Small intestine (tissue), 7 donors: Measurements from ENCODE around the gene SLC39A5. TPM values are rescaled to one million over a fixed set of nuclear protein-coding genes. Genes with fewer than 3 reads are reported as not detected.
"Not testable (repeated sequence)": the region's sequence is repeated elsewhere in the genome, so short reads cannot be mapped to it uniquely, and the experiment has no call there.

Experiments used
- DNase-seq, 2 donors: peaks; one replicate each; pipeline versions ENCODE4 v3.0.0 to v3.0.0-alpha.2; 2013
- FAIRE-seq: peaks from 2 replicates; lab custom pipeline; 2012; peaks lifted over from hg19 to GRCh38; lab: Jason Lieb, UNC
- H3K27ac ChIP-seq, 3 donors: one replicate each; pipeline ENCODE4 v1.5.1; 2013; ENCODE audit warnings: low read length in 2 of 3, mild to moderate bottlenecking in 2 of 3, control low read depth in 1 of 3, inconsistent platforms in 1 of 3, low read depth in 1 of 3, moderate library complexity in 1 of 3
- H3K27me3 ChIP-seq, 3 donors: one replicate each; pipeline ENCODE4 v1.6.1; 2013; ENCODE audit warnings: low read length in 3 of 3, inconsistent platforms in 1 of 3; ENCODE audit not compliant: control insufficient read depth in 3 of 3, insufficient read depth in 3 of 3
- H3K36me3 ChIP-seq, 3 donors: one replicate each; pipeline ENCODE4 v1.6.1; 2013; ENCODE audit warnings: low read length in 3 of 3, inconsistent platforms in 1 of 3, low read depth in 1 of 3, mild to moderate bottlenecking in 1 of 3, moderate library complexity in 1 of 3; ENCODE audit not compliant: control insufficient read depth in 3 of 3, insufficient read depth in 2 of 3
- H3K4me1 ChIP-seq, 3 donors: one replicate each; pipeline ENCODE4 v1.6.1; 2013; ENCODE audit warnings: low read length in 2 of 3, inconsistent platforms in 1 of 3, low read depth in 1 of 3, mild to moderate bottlenecking in 1 of 3, moderate library complexity in 1 of 3; ENCODE audit not compliant: control insufficient read depth in 3 of 3, insufficient read depth in 2 of 3
- H3K4me3 ChIP-seq, 3 donors: one replicate each; pipeline ENCODE4 v1.5.1; 2013; ENCODE audit warnings: low read length in 3 of 3, control low read depth in 1 of 3, inconsistent platforms in 1 of 3, low read depth in 1 of 3, mild to moderate bottlenecking in 1 of 3, moderate library complexity in 1 of 3
- H3K9me3 ChIP-seq, 2 donors: one replicate each; pipeline ENCODE4 v1.6.1; 2013; ENCODE audit warnings: low read depth in 1 of 2, low read length in 1 of 2; ENCODE audit not compliant: control insufficient read depth in 2 of 2, insufficient read depth in 1 of 2
- WGBS, 3 donors: extraction: QIAGEN DNeasy Blood & Tissue Kit; methylation state at CpG; one replicate each; pipeline ENCODE4 v1.1.7; 2013; 5-methylcytosine and 5-hydroxymethylcytosine counted together
- polyA plus RNA-seq, 4 donors: library from polyadenylated mRNA; stranded (reverse) in 3 of 4; unstranded in 1 of 4; fragments of 200-250 nt in 3 of 4; fragments of 120-200 nt in 1 of 4; gene quantifications; one replicate each; pipeline versions ENCODE4 v1.2.1 to v1.2.3, GENCODE V29; 2013
- donor health status: healthy with polysubstance abuse.
- donor health status: control.
- donor health status: control.
- donor health status: Bipolar disorder and iron deficiency.
- donor health status: healthy.

SLC39A5 gene
- polyA plus RNA-seq, 4 donors: 178 to 689 (median 367) TPM

DNA sequence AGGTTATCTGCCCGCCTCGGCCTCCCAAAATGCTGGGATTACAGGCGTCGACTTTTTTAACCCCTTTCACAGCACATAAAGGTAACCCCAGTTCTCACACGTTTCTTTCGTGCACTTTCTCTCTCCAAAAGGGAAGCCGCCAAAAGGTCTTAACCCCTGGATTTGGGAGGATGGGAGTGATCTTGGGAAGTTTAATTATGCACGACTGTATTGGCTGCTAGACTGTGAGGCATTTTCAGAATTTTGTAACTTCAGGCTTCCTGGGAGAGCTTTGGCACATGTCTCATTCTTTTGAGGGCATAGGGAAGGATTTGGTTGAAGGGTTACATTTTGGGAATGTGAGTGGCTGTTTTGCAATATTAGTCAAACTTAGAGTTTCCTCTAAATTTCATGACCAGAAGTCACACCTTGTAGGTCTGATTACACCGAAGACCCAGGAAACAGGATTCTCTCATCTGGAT is 39.1 kb upstream of the SLC39A5 start:
- H3K27ac ChIP-seq: peak overlapping the region; percentile 39 to 97 (median 88)
- no peak for FAIRE-seq
- peaks cover 2 to 12% (median 7%) of the 10 kb centered on the region in 3 donors for H3K4me1 ChIP-seq
- 22 to 26% (median 26%) methylated on average over 9 of the region's 9 CpGs for WGBS, 3 donors
- peak overlapping the region in 2 of 3 donors; percentile 80 to 86 for H3K4me3 ChIP-seq
- H3K9me3 ChIP-seq: no peaks in the 10 kb centered on the region
- peaks cover 0 to 10% (median 2%) of the 10 kb centered on the region in 3 donors for H3K36me3 ChIP-seq
- H3K27me3 ChIP-seq: no peaks in the 10 kb centered on the region
- DNase-seq: peak; percentile 13 to 28

DNA sequence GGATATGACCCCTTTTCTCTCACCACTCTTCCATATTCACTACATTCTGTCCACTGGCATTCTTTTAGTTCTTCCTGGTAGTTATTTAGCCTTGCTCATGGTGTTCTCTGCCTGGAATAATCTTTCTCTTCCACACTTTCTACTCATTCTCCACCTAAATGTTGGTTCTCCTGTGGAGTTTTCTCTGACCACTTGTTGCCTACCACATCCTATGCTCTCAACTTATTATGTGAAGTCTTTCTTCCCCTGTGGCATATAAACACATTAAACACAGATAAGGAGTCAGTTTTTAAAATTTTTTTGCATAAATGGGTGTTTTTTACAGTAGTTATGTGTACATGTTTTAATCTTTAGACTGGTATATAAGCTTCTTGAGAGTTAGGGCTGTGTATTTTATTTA is 37.3 kb upstream of the SLC39A5 start:
- no peaks in the 10 kb centered on the region for H3K9me3 ChIP-seq
- no peak overlapping the region for H3K27ac ChIP-seq
- H3K27me3 ChIP-seq: no peaks in the 10 kb centered on the region
- no peaks in the 10 kb centered on the region for H3K36me3 ChIP-seq
- H3K4me1 ChIP-seq: peaks cover 2 to 8% (median 6%) of the 10 kb centered on the region in 3 donors
- DNase-seq (no peak), FAIRE-seq (no peak)
- H3K4me3 ChIP-seq: no peak overlapping the region

DNA sequence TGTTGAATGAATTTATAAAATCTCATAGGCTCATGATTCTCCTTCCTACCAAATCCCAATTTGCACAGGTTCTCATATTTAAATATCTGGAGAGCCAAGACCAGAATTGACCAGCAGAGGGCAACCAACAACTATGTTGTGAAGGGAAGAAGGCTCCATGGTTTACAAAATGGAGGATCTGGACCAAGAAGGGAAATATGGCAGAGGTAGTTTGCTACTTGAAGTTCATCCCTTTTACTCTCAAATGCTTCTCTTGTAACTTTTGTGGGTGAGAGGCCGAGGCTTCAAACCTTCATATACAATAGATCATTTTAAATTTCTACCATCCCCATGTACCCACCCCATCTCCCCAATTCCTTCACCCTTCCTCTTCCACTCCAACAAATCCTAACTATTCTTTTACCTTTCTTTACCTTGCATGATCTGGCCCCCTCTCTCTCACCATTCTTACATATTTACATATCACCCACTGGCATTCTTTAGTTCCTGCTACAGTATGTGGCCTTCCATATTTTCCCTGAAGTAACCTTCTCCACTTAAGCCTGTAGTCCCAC is 36.7 kb upstream of the SLC39A5 start:
- no peak for FAIRE-seq
- WGBS, 3 donors: 22 to 60% (median 47%) methylated on average over 1 of the region's 1 CpG
- no peak overlapping the region for H3K4me3 ChIP-seq
- no peaks in the 10 kb centered on the region for H3K27me3 ChIP-seq
- H3K4me1 ChIP-seq: peaks cover under 1 to 2% (median 1%) of the 10 kb centered on the region in 3 donors
- no peaks in the 10 kb centered on the region for H3K36me3 ChIP-seq
- no peaks in the 10 kb centered on the region for H3K9me3 ChIP-seq
- no peak overlapping the region for H3K27ac ChIP-seq
- DNase-seq: peak; percentile 87

DNA sequence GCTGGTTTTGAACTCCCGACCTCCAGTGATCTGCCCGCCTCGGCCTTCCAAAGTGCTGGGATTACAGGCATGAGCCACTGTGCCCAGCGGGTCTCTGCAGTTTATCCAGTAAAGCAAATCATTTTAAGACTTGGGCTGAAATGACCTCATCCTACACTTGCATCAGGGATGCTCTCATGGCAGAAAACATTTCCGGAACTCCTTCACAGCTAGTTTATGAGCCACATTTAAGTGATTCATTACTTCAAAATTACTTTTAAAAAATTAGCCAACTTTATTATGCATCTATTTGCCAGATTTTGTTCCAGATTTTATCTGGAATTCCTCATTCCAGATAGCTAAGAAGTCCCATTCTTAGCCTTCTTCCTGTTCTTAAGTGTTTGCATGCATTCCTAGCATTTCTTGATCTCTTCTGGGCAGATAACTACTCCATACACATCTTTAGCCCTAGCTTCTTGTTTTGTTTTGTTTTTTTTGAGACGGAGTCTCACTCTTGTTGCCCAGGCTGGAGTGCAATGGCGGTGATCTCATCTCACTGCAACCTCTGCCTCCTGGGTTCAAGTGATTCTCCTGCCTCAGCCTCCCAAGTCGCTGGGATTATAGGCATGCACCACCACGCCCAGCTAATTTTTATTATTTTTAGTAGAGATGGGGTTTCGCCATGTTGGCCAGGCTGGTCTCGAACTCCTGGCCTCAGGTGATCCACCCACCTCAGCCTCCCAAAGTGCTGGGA is 32.9 kb upstream of the SLC39A5 start:
- FAIRE-seq, H3K9me3 ChIP-seq, DNase-seq, H3K36me3 ChIP-seq, H3K4me3 ChIP-seq, H3K4me1 ChIP-seq, H3K27ac ChIP-seq, H3K27me3 ChIP-seq: not testable (repeated sequence)
- WGBS, 3 donors: 65 to 89% (median 87%) methylated on average over 11 of the region's 11 CpGs

DNA sequence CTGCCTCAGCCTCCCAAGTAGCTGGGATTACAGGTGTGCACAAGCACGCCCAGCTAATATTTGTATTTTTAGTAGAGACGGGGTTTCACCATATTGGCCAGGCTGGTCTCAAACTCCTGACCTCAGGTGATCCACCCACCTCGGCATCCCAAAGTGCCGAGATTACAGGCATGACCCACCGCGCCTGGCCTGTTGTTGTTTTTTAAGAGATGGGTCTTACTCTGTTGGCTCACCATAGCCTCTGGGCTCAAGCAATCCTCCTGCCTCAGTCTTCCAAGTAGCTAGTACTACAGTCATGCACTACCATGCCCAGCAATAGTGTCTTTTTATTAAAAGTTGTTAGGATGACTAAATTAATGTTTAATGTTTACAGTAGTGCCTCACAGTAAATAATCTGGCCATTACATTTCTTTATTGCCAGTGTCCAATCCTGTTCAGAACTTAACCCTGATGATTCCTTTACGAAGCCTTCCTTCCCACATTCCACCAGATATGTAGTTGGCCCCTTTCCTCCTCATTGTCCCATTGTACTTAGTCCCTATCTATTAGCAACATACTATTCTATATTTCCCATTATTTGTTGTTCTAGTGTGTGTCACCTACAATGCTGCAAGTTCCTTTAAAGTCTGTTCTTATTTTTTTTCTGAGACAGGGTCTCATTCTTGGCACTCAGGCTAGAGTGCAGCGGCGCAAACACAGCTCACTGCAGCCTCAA is 31.8 kb upstream of the SLC39A5 start:
- H3K9me3 ChIP-seq: no peaks in the 10 kb centered on the region
- H3K4me3 ChIP-seq: no peak overlapping the region
- FAIRE-seq: no peak
- 86 to 91% (median 89%) methylated on average over 9 of the region's 9 CpGs for WGBS, 3 donors
- no peaks in the 10 kb centered on the region for H3K27me3 ChIP-seq
- H3K36me3 ChIP-seq: no peaks in the 10 kb centered on the region
- H3K4me1 ChIP-seq: peaks cover 0 to 6% (median 0%) of the 10 kb centered on the region in 3 donors
- no peak for DNase-seq
- no peak overlapping the region for H3K27ac ChIP-seq

DNA sequence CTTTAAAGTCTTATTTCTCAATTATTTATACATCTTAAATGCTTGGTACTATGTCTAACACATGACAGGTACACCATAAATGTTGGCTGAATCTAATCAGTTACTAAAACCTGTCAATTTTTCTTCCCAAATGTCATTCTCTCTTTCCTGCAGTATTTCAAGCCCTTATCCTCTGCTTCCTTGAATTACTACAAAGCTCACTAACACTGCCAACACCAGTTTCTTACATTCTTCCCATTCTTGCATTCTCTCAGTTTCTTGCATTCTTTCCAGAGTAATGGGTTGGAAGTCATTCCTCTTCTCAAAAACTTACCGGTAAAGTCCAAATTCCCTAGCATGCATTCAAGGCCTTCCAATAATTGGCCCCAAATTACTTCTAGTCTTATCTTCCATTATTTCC is 31.0 kb upstream of the SLC39A5 start:
- H3K36me3 ChIP-seq: no peaks in the 10 kb centered on the region
- FAIRE-seq (no peak), DNase-seq (no peak)
- no peak overlapping the region for H3K27ac ChIP-seq
- H3K27me3 ChIP-seq: no peaks in the 10 kb centered on the region
- WGBS, 3 donors: 62 to 88% (median 74%) methylated on average over 1 of the region's 1 CpG
- peaks cover 0 to 6% (median 0%) of the 10 kb centered on the region in 3 donors for H3K4me1 ChIP-seq
- no peak overlapping the region for H3K4me3 ChIP-seq
- no peaks in the 10 kb centered on the region for H3K9me3 ChIP-seq

DNA sequence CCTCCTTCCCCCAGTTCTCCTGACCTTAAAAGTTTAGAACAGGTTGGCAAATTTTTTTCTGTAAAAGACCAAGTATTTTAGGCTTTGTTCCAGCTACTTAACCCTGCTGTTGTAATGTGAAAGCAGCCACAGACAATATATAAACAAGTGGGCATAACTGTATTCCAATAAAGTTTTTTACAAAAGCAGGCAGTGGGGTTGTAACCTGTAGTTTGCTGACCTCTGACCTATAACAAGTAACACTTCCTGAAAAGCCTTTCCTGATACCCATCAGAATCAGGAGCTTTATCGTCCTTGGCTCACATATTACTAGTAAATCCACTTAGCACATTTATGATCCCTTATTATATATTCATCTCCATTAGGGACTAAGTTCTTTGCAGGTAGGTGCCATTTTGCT is 27.5 kb upstream of the SLC39A5 start:
- H3K4me1 ChIP-seq: peaks cover 0 to 6% (median 0%) of the 10 kb centered on the region in 3 donors
- H3K36me3 ChIP-seq: peaks cover 0 to 17% (median 4%) of the 10 kb centered on the region in 3 donors
- no peaks in the 10 kb centered on the region for H3K9me3 ChIP-seq
- H3K27me3 ChIP-seq: no peaks in the 10 kb centered on the region
- DNase-seq (peak; percentile 19 to 42), FAIRE-seq (no peak)
- 8 to 35% (median 29%) methylated on average over 1 of the region's 1 CpG for WGBS, 3 donors
- H3K4me3 ChIP-seq: no peak overlapping the region
- peak overlapping the region in 1 of 3 donors; percentile 17 for H3K27ac ChIP-seq

DNA sequence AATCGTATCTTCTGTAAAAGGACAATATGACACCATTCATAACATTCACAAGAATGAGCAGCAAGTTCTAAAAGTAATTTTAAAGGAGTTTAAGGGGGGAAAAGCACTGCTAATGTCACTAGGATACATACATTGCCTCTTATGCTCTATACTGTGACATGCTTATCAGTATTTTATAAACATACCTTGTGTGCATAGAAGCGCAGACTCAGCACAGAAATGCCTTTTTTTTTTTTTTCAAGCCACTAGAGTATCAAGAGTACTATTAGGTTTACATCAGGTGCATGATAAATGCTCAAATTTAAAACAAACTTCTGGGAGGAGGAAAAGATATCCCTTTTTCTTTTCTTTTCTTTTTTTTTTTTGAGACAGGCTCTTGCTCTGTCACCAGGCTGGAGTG is 27.0 kb upstream of the SLC39A5 start:
- peak overlapping the region in 1 of 3 donors; percentile 17 for H3K27ac ChIP-seq
- H3K9me3 ChIP-seq: no peaks in the 10 kb centered on the region
- FAIRE-seq (no peak), DNase-seq (no peak)
- 56 to 71% (median 66%) methylated on average over 2 of the region's 2 CpGs for WGBS, 3 donors
- no peak overlapping the region for H3K4me3 ChIP-seq
- peaks cover 0 to 6% (median 0%) of the 10 kb centered on the region in 3 donors for H3K4me1 ChIP-seq
- H3K36me3 ChIP-seq: peaks cover 0 to 20% (median 5%) of the 10 kb centered on the region in 3 donors
- no peaks in the 10 kb centered on the region for H3K27me3 ChIP-seq
